ENCODE results near the gene ZBBX.
"Not testable (repeated sequence)": the region's sequence is repeated elsewhere in the genome, so short reads cannot be mapped to it uniquely, and the experiment has no call there.

The ZBBX gene

GRCh38 chr3:167380004-167380689 lies at the start of gene ZBBX:
TSS of gene ZBBX (minus strand) at chr3:167380297. CDS start at chr3:167372901, 7,396 bp downstream.
- peak; percentile 90 for DNase-seq

GRCh38 chr3:167426962-167427361 lies 46.9 kb upstream of the ZBBX start:
- DNase-seq, result not testable (repeated sequence)

GRCh38 chr3:167422396-167422795 lies 42.3 kb upstream of the ZBBX start:
- not testable (repeated sequence) for DNase-seq

- no peak for DNase-seq
Observed at GRCh38 chr3:167409611-167410010, 29.5 kb upstream of the ZBBX start.

GRCh38 chr3:167406876-167407492 lies 26.9 kb upstream of the ZBBX start:
- peak; percentile 71 for DNase-seq

- DNase-seq, result no peak
Observed at GRCh38 chr3:167397826-167398225, 17.7 kb upstream of the ZBBX start.

GRCh38 chr3:167396075-167396474 lies 16.0 kb upstream of the ZBBX start:
- DNase-seq, result no peak

GRCh38 chr3:167394003-167394402 lies 13.9 kb upstream of the ZBBX start:
- DNase-seq, result peak; percentile 15

GRCh38 chr3:167382155-167382554 lies 2.1 kb upstream of the ZBBX start:
- DNase-seq, result no peak

GRCh38 chr3:167375478-167375877 lies 4.6 kb downstream of the ZBBX start:
- DNase-seq, result no peak

- no peak for DNase-seq
Observed at GRCh38 chr3:167372138-167372537, 8.0 kb downstream of the ZBBX start.

- DNase-seq, result no peak
Observed at GRCh38 chr3:167361948-167362347, 18.1 kb downstream of the ZBBX start.

GRCh38 chr3:167361306-167361705 lies 18.8 kb downstream of the ZBBX start:
- no peak for DNase-seq

- DNase-seq, result no peak
Observed at GRCh38 chr3:167355446-167355845, 24.7 kb downstream of the ZBBX start.

GRCh38 chr3:167354751-167355150 lies 25.3 kb downstream of the ZBBX start:
- no peak for DNase-seq

- DNase-seq, result peak; percentile 49
Observed at GRCh38 chr3:167350245-167350862, 29.7 kb downstream of the ZBBX start.

- DNase-seq, result no peak
Observed at GRCh38 chr3:167346171-167346570, 33.9 kb downstream of the ZBBX start.

- DNase-seq, result no peak
Observed at GRCh38 chr3:167330993-167331785, 48.9 kb downstream of the ZBBX start.

GRCh38 chr3:167323572-167323971 lies 56.5 kb downstream of the ZBBX start:
- no peak for DNase-seq

GRCh38 chr3:167318996-167319615 lies 61.0 kb downstream of the ZBBX start:
- DNase-seq, result peak; percentile 56

GRCh38 chr3:167318306-167318705 lies 61.8 kb downstream of the ZBBX start:
- peak; percentile 15 for DNase-seq

GRCh38 chr3:167306319-167306718 lies 73.8 kb downstream of the ZBBX start:
- no peak for DNase-seq

- no peak for DNase-seq
Observed at GRCh38 chr3:167305340-167305890, 74.7 kb downstream of the ZBBX start.

All from hematopoietic multipotent progenitor cell treated with erythropoietin and hydrocortisone succinate and interleukin-3 and kit ligand, for 6 days (in vitro differentiated cells).